ENCODE measurements around the gene PTPN3.

PTPN3 gene

GRCh38 chr9:109499631-109500410 is 1.7 kb upstream of the PTPN3 start:
- Histone ChIP-seq H3K36me3 (ENCODE audit: insufficient read depth) (no peaks in the 10 kb centered on the region), H4K20me1 (ENCODE audit: insufficient read depth) (no peaks in the 10 kb centered on the region), H2AFZ (ENCODE audit: low read depth) (peak overlapping the region; percentile 1; the same call in 1 of the 2 replicates), H3K4me2 (no peak overlapping the region), H3K27ac (no peak overlapping the region), H3K4me1 (ENCODE audit: low read depth, poor library complexity, severe bottlenecking) (peaks cover 19% of the 10 kb centered on the region), H3K9ac (no peak overlapping the region), H3K27me3 (ENCODE audit: insufficient read depth, low read depth) (0 out of 2 replicates have a peak, but pooled peaks cover 7% of the 10 kb centered on the region), H3K79me2 (ENCODE audit: insufficient read depth, low read depth) (no peaks in the 10 kb centered on the region), H3K4me3 (IDR thresholded peaks at IDR 0.05; ENCODE audit: insufficient read depth, low read depth, low read length) (no peak overlapping the region)
- TF ChIP-seq CTCF (conservative IDR thresholded peaks at IDR 0.05; ENCODE audit: low read depth, low read length) = no peak

- Histone ChIP-seq H2AFZ (ENCODE audit: low read depth) (peak overlapping the region; percentile 1; the same call in 1 of the 2 replicates), H4K20me1 (ENCODE audit: insufficient read depth) (no peaks in the 10 kb centered on the region), H3K27ac (no peak overlapping the region), H3K9ac (no peak overlapping the region), H3K27me3 (ENCODE audit: insufficient read depth, low read depth) (0 out of 2 replicates have a peak, but pooled peaks cover 7% of the 10 kb centered on the region), H3K4me3 (IDR thresholded peaks at IDR 0.05; ENCODE audit: insufficient read depth, low read depth, low read length) (no peak overlapping the region), H3K79me2 (ENCODE audit: insufficient read depth, low read depth) (no peaks in the 10 kb centered on the region), H3K36me3 (ENCODE audit: insufficient read depth) (no peaks in the 10 kb centered on the region), H3K4me2 (no peak overlapping the region), H3K4me1 (ENCODE audit: low read depth, poor library complexity, severe bottlenecking) (peaks cover 13% of the 10 kb centered on the region)
- TF ChIP-seq CTCF (conservative IDR thresholded peaks at IDR 0.05; ENCODE audit: low read depth, low read length) = no peak
These were observed 1.1 kb upstream of the PTPN3 start for GRCh38 chr9:109499093-109499630.

- Histone ChIP-seq H3K4me3 (IDR thresholded peaks at IDR 0.05; ENCODE audit: insufficient read depth, low read depth, low read length) (no peak overlapping the region), H3K27ac (no peak overlapping the region), H3K79me2 (ENCODE audit: insufficient read depth, low read depth) (no peaks in the 10 kb centered on the region), H4K20me1 (ENCODE audit: insufficient read depth) (no peaks in the 10 kb centered on the region), H3K9ac (peak overlapping the region; percentile 21; the same call in 1 of the 2 replicates), H3K36me3 (ENCODE audit: insufficient read depth) (no peaks in the 10 kb centered on the region), H3K4me1 (ENCODE audit: low read depth, poor library complexity, severe bottlenecking) (peaks cover 8% of the 10 kb centered on the region), H3K4me2 (peak overlapping the region; percentile 60), H2AFZ (ENCODE audit: low read depth) (peak overlapping the region; percentile 69; the same call in 1 of the 2 replicates), H3K27me3 (ENCODE audit: insufficient read depth, low read depth) (0 out of 2 replicates have a peak, but pooled peaks cover 7% of the 10 kb centered on the region)
- TF ChIP-seq CTCF (conservative IDR thresholded peaks at IDR 0.05; ENCODE audit: low read depth, low read length) = no peak
These were observed 617 bp downstream of the PTPN3 start for GRCh38 chr9:109497226-109498153.

GRCh38 chr9:109496841-109497225 is 1.3 kb downstream of the PTPN3 start:
- H3K27me3 ChIP-seq (ENCODE audit: insufficient read depth, low read depth) = 0 out of 2 replicates have a peak, but pooled peaks cover 7% of the 10 kb centered on the region
- no peaks in the 10 kb centered on the region for H3K79me2 ChIP-seq (ENCODE audit: insufficient read depth, low read depth)
- no peak for TF ChIP-seq CTCF (conservative IDR thresholded peaks at IDR 0.05; ENCODE audit: low read depth, low read length)
- no peak overlapping the region for H3K27ac ChIP-seq
- H4K20me1 ChIP-seq (ENCODE audit: insufficient read depth) = no peaks in the 10 kb centered on the region
- no peak overlapping the region for H2AFZ ChIP-seq (ENCODE audit: low read depth)
- H3K4me1 ChIP-seq (ENCODE audit: low read depth, poor library complexity, severe bottlenecking) = peaks cover 8% of the 10 kb centered on the region
- H3K9ac ChIP-seq = no peak overlapping the region
- no peaks in the 10 kb centered on the region for H3K36me3 ChIP-seq (ENCODE audit: insufficient read depth)
- no peak overlapping the region for H3K4me3 ChIP-seq (IDR thresholded peaks at IDR 0.05; ENCODE audit: insufficient read depth, low read depth, low read length)
- H3K4me2 ChIP-seq = peak overlapping the region; percentile 60
